Measurements from ENCODE around the gene ADARB1. TPM values are rescaled to one million over a fixed set of nuclear protein-coding genes. Genes with fewer than 3 reads are reported as not detected.

ADARB1 gene
- total RNA-seq, 1 donor from 2014 or later = 5.1 TPM

- DNase-seq (ENCODE audit: low spot score) = no peak
- Mint-ChIP-seq H3K27ac (peak overlapping the region; percentile 2), H3K4me3 (no peak overlapping the region), H3K4me1 (peaks cover 14% of the 10 kb centered on the region), H3K9me3 (no peaks in the 10 kb centered on the region), H3K36me3 (no peaks in the 10 kb centered on the region), H3K27me3 (ENCODE audit: insufficient read depth, low read depth) (peaks cover 3% of the 10 kb centered on the region)
- Histone ChIP-seq H3K79me2 (ENCODE audit: low read depth) (no peaks in the 10 kb centered on the region), H3K4me2 (no peak overlapping the region), H3K4me1 (peaks cover 9% of the 10 kb centered on the region), H3K36me3 (no peaks in the 10 kb centered on the region), H3K9me3 (ENCODE audit: low read depth) (no peaks in the 10 kb centered on the region), H3K9ac (no peak overlapping the region), H2AFZ (replicated peaks) (no peak overlapping the region), H3K4me3 (no peak overlapping the region), H3K27me3 (no peaks in the 10 kb centered on the region), H3K27ac (no peak overlapping the region), H3F3A (ENCODE audit: low read depth) (no peaks in the 10 kb centered on the region), H4K20me1 (ENCODE audit: low read depth) (peaks cover 15% of the 10 kb centered on the region)
- TF ChIP-seq CTCF (IDR thresholded peaks at IDR 0.05) (no peak), EZH2phosphoT487 (IDR thresholded peaks at IDR 0.05) (no peak), EZH2 (IDR thresholded peaks at IDR 0.05) (no peak)
Measured at GRCh38 chr21:45087022-45087823, 12.8 kb downstream of the ADARB1 start.

DNA sequence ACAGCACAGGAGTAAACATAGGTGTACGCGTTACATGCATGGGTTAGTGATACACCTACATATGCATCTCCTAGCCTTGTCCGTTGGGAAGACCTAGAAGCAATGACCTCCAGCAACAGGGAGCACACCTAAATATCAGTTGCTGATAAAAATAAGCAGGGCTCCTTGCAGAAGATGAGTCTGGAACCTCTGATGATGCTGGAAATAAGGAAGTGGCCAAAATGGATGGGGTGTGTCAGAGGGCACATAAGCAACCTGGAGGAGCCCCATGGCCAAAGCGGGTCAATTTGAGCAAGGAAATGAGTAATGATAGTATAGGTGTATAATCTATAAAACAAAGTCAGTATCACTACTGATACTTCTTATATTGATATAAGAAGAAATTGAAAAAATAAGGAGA lies 13.7 kb downstream of the ADARB1 start:
- Mint-ChIP-seq H3K27me3 (ENCODE audit: insufficient read depth, low read depth) (peaks cover 3% of the 10 kb centered on the region), H3K27ac (no peak overlapping the region), H3K4me1 (peaks cover 14% of the 10 kb centered on the region), H3K4me3 (no peak overlapping the region), H3K9me3 (no peaks in the 10 kb centered on the region), H3K36me3 (no peaks in the 10 kb centered on the region)
- Histone ChIP-seq H3K27me3 (no peaks in the 10 kb centered on the region), H2AFZ (replicated peaks) (no peak overlapping the region), H3K9me3 (ENCODE audit: low read depth) (no peaks in the 10 kb centered on the region), H4K20me1 (ENCODE audit: low read depth) (peaks cover 15% of the 10 kb centered on the region), H3K36me3 (no peaks in the 10 kb centered on the region), H3K79me2 (ENCODE audit: low read depth) (no peaks in the 10 kb centered on the region), H3K4me1 (peaks cover 9% of the 10 kb centered on the region), H3K9ac (no peak overlapping the region), H3K4me3 (no peak overlapping the region), H3K4me2 (no peak overlapping the region), H3F3A (ENCODE audit: low read depth) (no peaks in the 10 kb centered on the region), H3K27ac (no peak overlapping the region)
- TF ChIP-seq EZH2 (IDR thresholded peaks at IDR 0.05) (no peak), EZH2phosphoT487 (IDR thresholded peaks at IDR 0.05) (no peak), CTCF (IDR thresholded peaks at IDR 0.05) (no peak)
- no peak for DNase-seq (ENCODE audit: low spot score)

DNA sequence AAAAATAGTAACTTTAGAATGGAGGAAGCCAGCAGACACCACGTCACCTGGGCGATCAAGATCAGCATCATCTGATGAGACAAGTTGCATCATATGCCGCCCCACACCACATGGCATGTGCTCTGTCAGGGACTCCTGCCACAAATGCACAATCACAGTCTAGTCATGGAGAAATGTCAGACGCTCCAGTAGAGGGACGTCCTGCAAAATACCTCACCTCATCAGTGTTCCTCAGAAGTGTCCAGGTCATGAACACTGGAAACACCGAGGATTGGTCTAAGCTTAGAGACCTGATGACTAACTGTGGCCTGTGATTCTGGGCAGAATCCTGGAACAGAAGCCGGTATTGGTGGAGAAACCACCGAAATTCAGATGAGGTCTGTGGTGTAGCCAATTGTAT lies 14.3 kb downstream of the ADARB1 start:
- no peak overlapping the region for H3K9ac ChIP-seq
- no peaks in the 10 kb centered on the region for H3K27me3 ChIP-seq
- H3K36me3 Mint-ChIP-seq = no peaks in the 10 kb centered on the region
- no peak for DNase-seq (ENCODE audit: low spot score)
- TF ChIP-seq EZH2 (IDR thresholded peaks at IDR 0.05) (no peak), CTCF (IDR thresholded peaks at IDR 0.05) (no peak), EZH2phosphoT487 (IDR thresholded peaks at IDR 0.05) (no peak)
- H3K4me3 ChIP-seq = no peak overlapping the region
- H3K4me1 Mint-ChIP-seq = peaks cover 14% of the 10 kb centered on the region
- no peaks in the 10 kb centered on the region for H3K9me3 ChIP-seq (ENCODE audit: low read depth)
- H3K27ac Mint-ChIP-seq = no peak overlapping the region
- H3K9me3 Mint-ChIP-seq = no peaks in the 10 kb centered on the region
- H3K4me3 Mint-ChIP-seq = no peak overlapping the region
- peaks cover 9% of the 10 kb centered on the region for H3K4me1 ChIP-seq
- H3K27me3 Mint-ChIP-seq (ENCODE audit: insufficient read depth, low read depth) = peaks cover 3% of the 10 kb centered on the region
- H3K4me2 ChIP-seq = no peak overlapping the region
- peaks cover 15% of the 10 kb centered on the region for H4K20me1 ChIP-seq (ENCODE audit: low read depth)
- no peak overlapping the region for H2AFZ ChIP-seq (replicated peaks)
- H3F3A ChIP-seq (ENCODE audit: low read depth) = no peaks in the 10 kb centered on the region
- H3K79me2 ChIP-seq (ENCODE audit: low read depth) = no peaks in the 10 kb centered on the region
- no peak overlapping the region for H3K27ac ChIP-seq
- H3K36me3 ChIP-seq = no peaks in the 10 kb centered on the region
